Measurements from ENCODE around the gene KLF6.

The KLF6 gene

DNA sequence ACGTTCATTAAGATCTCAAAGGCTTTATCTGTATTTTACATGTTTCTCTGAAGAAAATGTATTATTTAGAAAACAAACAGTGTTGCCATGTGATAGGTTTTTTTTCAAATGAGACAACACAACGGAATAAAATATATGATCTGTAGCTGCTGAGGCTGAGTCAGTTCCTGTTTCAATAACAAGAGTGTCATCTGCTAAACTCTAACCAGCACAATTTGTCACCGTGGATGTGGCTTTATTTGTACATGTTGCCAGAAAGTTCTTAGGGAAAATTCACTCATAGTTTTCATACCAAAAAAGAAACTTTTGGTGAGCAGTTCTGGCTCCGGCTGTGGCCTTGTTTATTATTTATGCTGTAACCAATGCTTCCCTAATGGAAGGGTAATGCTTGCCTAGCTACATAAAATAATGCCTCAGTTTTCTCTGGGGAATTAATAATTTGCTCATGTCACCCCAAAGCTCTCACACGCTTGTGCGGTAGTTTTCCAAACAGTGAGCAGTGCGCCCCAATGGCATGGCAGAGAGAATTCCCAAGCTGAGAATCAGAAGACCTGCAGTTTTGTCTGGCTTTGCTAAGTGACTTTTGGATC is 20.3 kb upstream of the KLF6 start:
- Histone ChIP-seq H3K4me3 (ENCODE audit: low read depth in 1 of 2, low read length in 1 of 2) (no peak overlapping the region), H3K36me3 (no peaks in the 10 kb centered on the region), H3K4me1 (ENCODE audit: control insufficient read depth in 1 of 2, insufficient read depth in 1 of 2, low read depth in 1 of 2, low read length in 1 of 2) (peaks cover 12 to 18% of the 10 kb centered on the region in 2 experiments), H3K27me3 (no peaks in the 10 kb centered on the region), H3K9me3 (no peaks in the 10 kb centered on the region), H3K27ac (no peak overlapping the region)
- TF ChIP-seq, protein P1, sequence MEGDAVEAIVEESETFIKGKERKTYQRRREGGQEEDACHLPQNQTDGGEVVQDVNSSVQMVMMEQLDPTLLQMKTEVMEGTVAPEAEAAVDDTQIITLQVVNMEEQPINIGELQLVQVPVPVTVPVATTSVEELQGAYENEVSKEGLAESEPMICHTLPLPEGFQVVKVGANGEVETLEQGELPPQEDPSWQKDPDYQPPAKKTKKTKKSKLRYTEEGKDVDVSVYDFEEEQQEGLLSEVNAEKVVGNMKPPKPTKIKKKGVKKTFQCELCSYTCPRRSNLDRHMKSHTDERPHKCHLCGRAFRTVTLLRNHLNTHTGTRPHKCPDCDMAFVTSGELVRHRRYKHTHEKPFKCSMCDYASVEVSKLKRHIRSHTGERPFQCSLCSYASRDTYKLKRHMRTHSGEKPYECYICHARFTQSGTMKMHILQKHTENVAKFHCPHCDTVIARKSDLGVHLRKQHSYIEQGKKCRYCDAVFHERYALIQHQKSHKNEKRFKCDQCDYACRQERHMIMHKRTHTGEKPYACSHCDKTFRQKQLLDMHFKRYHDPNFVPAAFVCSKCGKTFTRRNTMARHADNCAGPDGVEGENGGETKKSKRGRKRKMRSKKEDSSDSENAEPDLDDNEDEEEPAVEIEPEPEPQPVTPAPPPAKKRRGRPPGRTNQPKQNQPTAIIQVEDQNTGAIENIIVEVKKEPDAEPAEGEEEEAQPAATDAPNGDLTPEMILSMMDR (IDR thresholded peaks at IDR 0.05) = no peak

DNA sequence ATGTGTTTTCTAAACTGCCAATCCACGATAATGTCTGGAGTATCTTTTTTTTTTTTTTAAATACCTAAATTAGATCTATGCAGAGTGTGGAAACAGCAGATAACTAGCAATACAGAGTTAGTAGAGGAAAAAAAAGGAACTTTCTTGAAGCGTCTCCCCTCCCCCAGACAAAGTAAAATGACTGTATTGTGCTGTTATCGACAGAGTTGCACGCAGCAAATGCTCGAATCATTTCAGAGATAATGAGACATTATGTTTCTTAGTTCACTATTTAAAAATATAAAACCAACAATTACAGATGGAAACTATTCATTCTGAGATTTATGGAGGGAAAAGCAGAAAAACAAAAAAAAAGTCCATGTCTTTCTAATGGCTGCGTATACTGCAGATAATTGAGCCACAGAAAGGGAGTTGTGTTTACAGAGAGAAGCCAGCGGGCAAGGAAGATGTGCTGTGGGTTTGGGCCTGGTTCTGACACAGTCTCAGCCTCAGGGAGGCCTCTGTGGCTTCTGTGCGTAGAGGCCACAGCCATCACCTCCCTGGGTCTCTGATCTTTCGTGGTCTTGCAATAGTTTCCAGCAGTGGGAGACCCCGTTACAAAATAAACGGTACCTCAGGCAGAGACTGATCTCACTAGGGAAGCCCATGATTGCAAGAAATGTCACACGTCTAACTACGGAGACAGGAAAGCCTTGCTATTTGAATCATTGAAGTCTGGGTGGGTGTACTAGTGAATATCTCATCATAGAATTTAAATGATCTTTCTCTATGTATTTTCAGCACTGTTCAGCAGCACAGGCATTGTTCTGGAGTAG is 19.1 kb upstream of the KLF6 start:
- Histone ChIP-seq H3K4me3 (ENCODE audit: low read depth in 1 of 2, low read length in 1 of 2) (peak overlapping the region in 1 of 2 experiments; percentile 34), H3K27ac (peak overlapping the region; percentile 62), H3K36me3 (no peaks in the 10 kb centered on the region), H3K4me1 (ENCODE audit: control insufficient read depth in 1 of 2, insufficient read depth in 1 of 2, low read depth in 1 of 2, low read length in 1 of 2) (peaks cover 12 to 18% of the 10 kb centered on the region in 2 experiments), H3K27me3 (no peaks in the 10 kb centered on the region), H3K9me3 (no peaks in the 10 kb centered on the region)
- TF ChIP-seq, protein P1 (IDR thresholded peaks at IDR 0.05) = no peak

DNA sequence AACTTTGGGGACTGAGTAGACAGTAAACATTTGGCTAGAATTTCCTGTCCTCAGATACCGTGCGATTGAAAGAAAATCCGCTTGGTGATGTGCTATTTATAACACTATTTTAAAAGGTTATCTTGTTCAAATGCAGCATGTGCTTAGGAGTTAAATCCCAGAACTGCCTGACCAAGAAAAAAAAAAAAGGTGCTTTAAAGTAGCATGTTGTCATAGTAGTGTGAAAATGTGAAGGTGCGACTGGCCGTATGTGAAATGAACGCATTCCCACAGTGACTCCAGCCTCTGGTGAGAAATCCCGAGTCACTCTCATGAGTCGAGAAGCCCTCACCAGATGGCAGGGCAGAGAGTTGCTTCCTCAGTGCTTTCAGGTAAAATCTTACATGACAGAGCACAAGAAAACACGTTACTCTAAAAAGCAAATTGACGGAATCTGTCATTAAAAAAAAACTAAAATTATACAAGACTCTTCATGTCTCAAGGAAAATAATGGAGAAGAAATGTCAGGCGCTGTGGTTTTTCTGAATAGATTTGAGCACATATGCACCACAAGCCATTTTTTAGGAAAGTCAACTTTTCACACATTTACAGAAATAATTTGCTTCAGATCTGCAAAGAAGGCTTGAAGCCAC is 18.4 kb upstream of the KLF6 start:
- Histone ChIP-seq H3K36me3 (no peaks in the 10 kb centered on the region), H3K4me1 (ENCODE audit: control insufficient read depth in 1 of 2, insufficient read depth in 1 of 2, low read depth in 1 of 2, low read length in 1 of 2) (peaks cover 12 to 18% of the 10 kb centered on the region in 2 experiments), H3K4me3 (ENCODE audit: low read depth in 1 of 2, low read length in 1 of 2) (peak overlapping the region in 1 of 2 experiments; percentile 34), H3K27me3 (no peaks in the 10 kb centered on the region), H3K9me3 (no peaks in the 10 kb centered on the region), H3K27ac (peak overlapping the region; percentile 62)
- TF ChIP-seq, protein P1 (IDR thresholded peaks at IDR 0.05) = no peak

DNA sequence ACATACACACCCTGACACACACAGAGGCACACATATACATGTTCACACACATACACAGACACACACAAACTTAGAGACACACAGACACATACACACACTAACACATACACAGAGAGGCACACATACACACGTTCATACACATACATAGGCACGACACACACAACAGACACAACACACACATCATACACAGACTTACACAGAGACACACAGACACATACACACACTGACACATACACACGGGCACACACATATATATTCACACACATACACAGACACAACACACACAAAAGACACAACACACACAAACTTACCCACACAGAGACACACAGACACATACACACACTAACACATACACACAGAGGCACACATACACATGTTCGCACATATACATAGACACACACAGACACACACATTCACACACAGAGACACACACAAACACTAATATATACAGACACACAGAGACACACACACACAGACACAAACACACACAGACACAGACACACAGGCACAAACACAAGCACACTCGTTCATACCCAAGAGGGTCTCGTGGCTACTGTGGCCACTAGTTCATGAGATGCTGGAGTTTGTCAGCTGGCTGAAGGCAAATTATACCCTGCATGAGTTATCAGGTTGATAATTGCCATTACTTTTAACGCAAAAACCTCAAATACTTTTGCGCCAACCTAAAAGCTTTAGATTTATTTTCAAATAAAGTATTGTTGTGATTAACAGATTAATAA is 17.7 kb upstream of the KLF6 start:
- Histone ChIP-seq H3K9me3 (no peaks in the 10 kb centered on the region), H3K36me3 (no peaks in the 10 kb centered on the region), H3K27me3 (no peaks in the 10 kb centered on the region), H3K4me1 (ENCODE audit: control insufficient read depth in 1 of 2, insufficient read depth in 1 of 2, low read depth in 1 of 2, low read length in 1 of 2) (peaks cover 12 to 18% of the 10 kb centered on the region in 2 experiments), H3K27ac (peak overlapping the region; percentile 62), H3K4me3 (ENCODE audit: low read depth in 1 of 2, low read length in 1 of 2) (no peak overlapping the region)
- TF ChIP-seq, protein P1 (IDR thresholded peaks at IDR 0.05) = no peak

DNA sequence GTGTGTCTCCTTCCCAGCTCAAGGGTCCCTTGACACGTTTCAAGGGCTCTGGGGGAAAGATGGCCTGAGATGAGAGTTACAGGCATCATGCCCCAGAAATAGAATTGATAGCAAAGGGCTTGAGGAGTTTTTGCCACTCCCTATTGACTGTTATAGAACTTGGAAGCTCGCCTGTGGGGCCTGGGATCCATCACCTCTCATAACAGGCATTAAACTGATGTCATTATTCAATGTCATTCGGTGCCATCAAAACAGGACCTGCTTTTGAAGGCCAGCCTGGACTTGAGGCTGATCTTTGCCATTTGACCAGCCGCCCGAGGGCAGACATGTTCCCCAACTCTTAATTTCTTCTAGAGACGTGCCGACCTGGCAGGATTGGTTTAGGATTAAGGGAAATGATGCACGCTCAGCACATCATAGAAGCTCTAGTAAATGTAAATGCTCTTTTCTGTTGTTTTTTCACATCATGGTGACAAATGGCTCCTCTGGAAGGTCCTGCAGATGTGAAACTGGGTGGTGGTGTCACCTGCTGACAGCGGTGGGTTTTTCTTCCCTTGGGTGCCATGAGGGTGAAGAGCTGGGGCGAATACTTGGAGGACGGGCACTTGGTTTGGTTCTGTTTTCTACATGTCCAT is 16.7 kb upstream of the KLF6 start:
- Histone ChIP-seq H3K27me3 (no peaks in the 10 kb centered on the region), H3K4me3 (ENCODE audit: low read depth in 1 of 2, low read length in 1 of 2) (no peak overlapping the region), H3K9me3 (no peaks in the 10 kb centered on the region), H3K36me3 (no peaks in the 10 kb centered on the region), H3K4me1 (ENCODE audit: control insufficient read depth in 1 of 2, insufficient read depth in 1 of 2, low read depth in 1 of 2, low read length in 1 of 2) (peaks cover 12 to 18% of the 10 kb centered on the region in 2 experiments), H3K27ac (no peak overlapping the region)
- TF ChIP-seq, protein P1 (IDR thresholded peaks at IDR 0.05) = no peak
